ENCODE data around the gene CDH4.

The CDH4 gene

GRCh38 chr20:61303217-61303616 lies 51.2 kb downstream of the CDH4 start:
- POLR2A ChIA-PET: no interaction called here
- CTCF ChIA-PET: no interaction called here
- H3K4me3 ChIP-seq (ENCODE audit: low read depth, low read length): no peak overlapping the region
- DNase-seq (ENCODE audit: low read depth, low spot score): no peak
- TF ChIP-seq CTCF (IDR thresholded peaks at IDR 0.05; ENCODE audit: insufficient read depth, low read length, missing control alignments): no peak

GRCh38 chr20:61303675-61304074 lies 51.6 kb downstream of the CDH4 start:
- ChIA-PET POLR2A (no interaction called here), CTCF (no interaction called here)
- no peak for TF ChIP-seq CTCF (IDR thresholded peaks at IDR 0.05; ENCODE audit: insufficient read depth, low read length, missing control alignments)
- no peak overlapping the region for H3K4me3 ChIP-seq (ENCODE audit: low read depth, low read length)
- no peak for DNase-seq (ENCODE audit: low read depth, low spot score)

- DNase-seq (ENCODE audit: low read depth, low spot score): no peak
- no peak overlapping the region for H3K4me3 ChIP-seq (ENCODE audit: low read depth, low read length)
- no peak for TF ChIP-seq CTCF (IDR thresholded peaks at IDR 0.05; ENCODE audit: insufficient read depth, low read length, missing control alignments)
- ChIA-PET CTCF (no interaction called here), POLR2A (no interaction called here)
Measured at GRCh38 chr20:61304750-61305149, 52.7 kb downstream of the CDH4 start.

- H3K4me3 ChIP-seq (ENCODE audit: low read depth, low read length): no peak overlapping the region
- TF ChIP-seq CTCF (IDR thresholded peaks at IDR 0.05; ENCODE audit: insufficient read depth, low read length, missing control alignments): no peak
- no peak for DNase-seq (ENCODE audit: low read depth, low spot score)
- CTCF ChIA-PET: no interaction called here
- POLR2A ChIA-PET: no interaction called here
Measured at GRCh38 chr20:61306937-61307475, 54.9 kb downstream of the CDH4 start.

GRCh38 chr20:61307686-61308476 lies 55.8 kb downstream of the CDH4 start:
- no peak for TF ChIP-seq CTCF (IDR thresholded peaks at IDR 0.05; ENCODE audit: insufficient read depth, low read length, missing control alignments)
- POLR2A ChIA-PET: no interaction called here
- H3K4me3 ChIP-seq (ENCODE audit: low read depth, low read length): no peak overlapping the region
- CTCF ChIA-PET: no interaction called here
- no peak for DNase-seq (ENCODE audit: low read depth, low spot score)

- TF ChIP-seq CTCF (IDR thresholded peaks at IDR 0.05; ENCODE audit: insufficient read depth, low read length, missing control alignments): no peak
- no peak overlapping the region for H3K4me3 ChIP-seq (ENCODE audit: low read depth, low read length)
- ChIA-PET CTCF (no interaction called here), POLR2A (no interaction called here)
- DNase-seq (ENCODE audit: low read depth, low spot score): no peak
Measured at GRCh38 chr20:61308477-61308774, 56.4 kb downstream of the CDH4 start.

All from AG04449 (cell line).